Activated T-helper 2 cell treated with anti-CD3 and anti-CD28 coated beads, Interferon-gamma antibody, Interleukin-2, Interleukin-4, amounts not matched to agents 10 μg/mL and 5 μg/mL and 100 μg/mL, durations not matched to agents 14 hours and 24 hours and 36 hours (primary cell): ENCODE measurements around the gene ARL2. TPM values are rescaled to one million over a fixed set of nuclear protein-coding genes. Genes with fewer than 3 reads are reported as not detected.

ENCODE experiments used
- DNase-seq: peaks from one replicate; pipeline ENCODE4 v3.0.0; 2021; ENCODE audit warnings: low spot score
- H3K27ac Mint-ChIP-seq: one replicate; pipeline ENCODE4 v1.8.0; 2021; ENCODE audit warnings: mixed read lengths
- H3K27me3 Mint-ChIP-seq: one replicate; pipeline ENCODE4 v1.8.0; 2021; ENCODE audit warnings: low read depth, mixed read lengths
- H3K36me3 Mint-ChIP-seq: one replicate; pipeline ENCODE4 v1.8.0; 2021; ENCODE audit warnings: low read depth, mixed read lengths
- H3K4me1 Mint-ChIP-seq: one replicate; pipeline ENCODE4 v1.8.0; 2021; ENCODE audit warnings: low read depth, mixed read lengths
- H3K4me3 Mint-ChIP-seq: one replicate; pipeline ENCODE4 v1.8.0; 2021; ENCODE audit warnings: low read depth, mild to moderate bottlenecking, moderate library complexity, mixed read lengths
- H3K9me3 Mint-ChIP-seq: one replicate; pipeline ENCODE4 v1.8.0; 2021; ENCODE audit warnings: mixed read lengths
- intact Hi-C: fragments of 100-400 bp; cut with micrococcal nuclease; formaldehyde crosslinking; loops from one replicate; pipeline ENCODE4 v1.15.1; 2023
- total RNA-seq: library from RNA; stranded (reverse); gene quantifications from 2 replicates; pipeline ENCODE4 v1.2.3, GENCODE V29; 2022

Gene ARL2
- total RNA-seq, 1 donor from 2014 or later = 77.0 TPM

- Mint-ChIP-seq H3K27ac (peak within 1 kb of the TSS; percentile 96), H3K27me3 (no peaks in the 10 kb centered on the region), H3K4me1 (peaks cover 20% of the 10 kb centered on the region), H3K36me3 (peaks cover 20% of the 10 kb centered on the region), H3K4me3 (peak within 1 kb of the TSS; percentile 88), H3K9me3 (no peaks in the 10 kb centered on the region)
- peak; percentile 94 for DNase-seq
- intact Hi-C loops = loop anchor here (1.0 to 5.0 kb wide), 4 partner anchors 14 to 124 kb away; partner anchors contain the start of genes ATG2A, CDCA5, SNX15 and TM7SF2
Observed at GRCh38 chr11:65040847-65041622, 27.1 kb downstream of the ARL2 start, which contains the start of gene SAC3D1. SAC3D1 (plus strand) TSS chr11:65041210; CDS start chr11:65041293, 83 bp downstream.

GRCh38 chr11:65042891-65043290 is 28.9 kb downstream of the ARL2 start:
- intact Hi-C loops = loop anchor here (5.0 kb wide), 1 partner anchor 39 kb away; the partner anchor contains the start of genes CDCA5 and ZFPL1
- Mint-ChIP-seq H3K4me1 (peaks cover 24% of the 10 kb centered on the region), H3K27me3 (no peaks in the 10 kb centered on the region), H3K4me3 (peak overlapping the region; percentile 88), H3K9me3 (no peaks in the 10 kb centered on the region), H3K27ac (no peak overlapping the region), H3K36me3 (peaks cover 20% of the 10 kb centered on the region)
- no peak for DNase-seq

- no peak overlapping the region for H3K27ac Mint-ChIP-seq
- peaks cover 28% of the 10 kb centered on the region for H3K4me1 Mint-ChIP-seq
- no peak overlapping the region for H3K4me3 Mint-ChIP-seq
- intact Hi-C loops = loop anchor here (5.0 kb wide), 1 partner anchor 38 kb away; the partner anchor contains the start of genes CDCA5 and ZFPL1
- H3K9me3 Mint-ChIP-seq = no peaks in the 10 kb centered on the region
- peaks cover 20% of the 10 kb centered on the region for H3K36me3 Mint-ChIP-seq
- DNase-seq = no peak
- H3K27me3 Mint-ChIP-seq = no peaks in the 10 kb centered on the region
Observed at GRCh38 chr11:65043881-65044501, 30.0 kb downstream of the ARL2 start.

- no peak overlapping the region for H3K27ac Mint-ChIP-seq
Observed at GRCh38 chr11:65045061-65045460, 31.1 kb downstream of the ARL2 start.

DNA sequence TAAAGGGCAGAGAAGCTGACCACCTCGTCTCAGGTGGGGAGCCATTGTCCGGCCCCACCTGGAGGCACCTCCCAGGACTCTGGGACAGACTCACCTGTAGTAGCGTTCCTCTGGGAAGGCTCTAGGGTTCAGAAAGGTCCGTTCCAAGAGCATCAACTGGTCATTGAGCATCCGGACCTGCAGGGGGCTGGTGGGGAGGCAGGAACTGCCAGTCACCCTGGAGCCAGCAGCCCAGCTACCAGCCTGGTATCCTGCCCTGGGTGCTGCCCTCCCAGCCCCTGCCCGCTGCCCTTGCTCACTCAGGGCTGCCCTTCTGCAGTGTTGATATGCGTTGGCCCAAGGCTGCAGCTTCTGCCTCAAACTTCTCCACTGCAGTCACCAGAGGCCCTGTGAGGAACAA is 31.8 kb downstream of the ARL2 start:
- H3K27me3 Mint-ChIP-seq = no peaks in the 10 kb centered on the region
- no peak for DNase-seq
- no peaks in the 10 kb centered on the region for H3K9me3 Mint-ChIP-seq
- intact Hi-C loops = no loop called here
- no peak overlapping the region for H3K4me3 Mint-ChIP-seq
- H3K27ac Mint-ChIP-seq = no peak overlapping the region
- peaks cover 25% of the 10 kb centered on the region for H3K4me1 Mint-ChIP-seq
- peaks cover 20% of the 10 kb centered on the region for H3K36me3 Mint-ChIP-seq

More at GRCh38 chr11:65045061-65045460, 31.1 kb downstream of the ARL2 start:
- Mint-ChIP-seq H3K36me3 (peaks cover 20% of the 10 kb centered on the region), H3K9me3 (no peaks in the 10 kb centered on the region), H3K4me3 (no peak overlapping the region), H3K27me3 (no peaks in the 10 kb centered on the region), H3K4me1 (peaks cover 27% of the 10 kb centered on the region)
- intact Hi-C loops = no loop called here
- no peak for DNase-seq

DNA sequence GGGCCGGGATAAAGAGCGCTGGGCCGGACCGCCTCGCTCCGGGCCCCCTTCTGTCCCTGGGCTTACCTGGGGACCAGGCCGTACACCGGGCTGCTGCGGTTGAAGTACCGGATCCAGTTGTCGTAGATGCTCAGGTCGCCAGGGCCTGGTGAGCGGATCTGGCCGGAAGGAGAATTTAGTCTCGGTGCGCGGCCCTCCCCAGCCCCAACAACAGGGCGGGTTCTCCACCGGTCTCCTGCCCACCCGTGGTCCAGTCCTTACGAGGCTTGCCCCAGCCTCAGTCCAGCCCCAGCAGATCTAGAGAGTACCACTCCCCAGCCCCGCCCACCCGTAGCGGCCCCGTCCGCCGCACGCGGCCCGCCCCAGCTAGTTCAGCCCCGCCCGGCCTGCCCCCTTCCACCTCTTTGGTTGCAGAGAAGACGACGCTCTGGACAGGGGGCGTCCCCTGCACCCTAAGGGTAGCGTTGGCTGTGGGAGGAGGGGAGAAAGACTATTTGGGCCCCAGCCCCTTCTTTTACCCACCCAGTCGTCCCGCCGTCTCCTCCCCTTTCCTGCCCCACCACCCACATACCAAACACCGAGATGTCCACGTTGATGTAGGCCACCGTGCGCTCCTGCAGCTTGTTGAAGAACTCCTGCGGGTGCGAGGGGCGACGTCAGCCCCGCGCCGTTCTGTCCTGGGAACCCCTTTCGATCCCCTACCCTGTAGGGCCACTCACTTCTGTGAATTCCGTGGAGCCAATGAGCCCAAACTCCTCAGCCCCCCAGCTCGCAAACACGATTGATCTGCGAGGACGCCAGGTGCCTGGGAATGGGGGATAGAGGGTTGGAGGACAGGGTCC is 33.8 kb downstream of the ARL2 start:
- H3K9me3 Mint-ChIP-seq = no peaks in the 10 kb centered on the region
- H3K27ac Mint-ChIP-seq = peak overlapping the region; percentile 65
- peaks cover 22% of the 10 kb centered on the region for H3K4me1 Mint-ChIP-seq
- intact Hi-C loops = no loop called here
- H3K4me3 Mint-ChIP-seq = peak overlapping the region; percentile 75
- DNase-seq = no peak
- no peaks in the 10 kb centered on the region for H3K27me3 Mint-ChIP-seq
- H3K36me3 Mint-ChIP-seq = peaks cover 17% of the 10 kb centered on the region

DNA sequence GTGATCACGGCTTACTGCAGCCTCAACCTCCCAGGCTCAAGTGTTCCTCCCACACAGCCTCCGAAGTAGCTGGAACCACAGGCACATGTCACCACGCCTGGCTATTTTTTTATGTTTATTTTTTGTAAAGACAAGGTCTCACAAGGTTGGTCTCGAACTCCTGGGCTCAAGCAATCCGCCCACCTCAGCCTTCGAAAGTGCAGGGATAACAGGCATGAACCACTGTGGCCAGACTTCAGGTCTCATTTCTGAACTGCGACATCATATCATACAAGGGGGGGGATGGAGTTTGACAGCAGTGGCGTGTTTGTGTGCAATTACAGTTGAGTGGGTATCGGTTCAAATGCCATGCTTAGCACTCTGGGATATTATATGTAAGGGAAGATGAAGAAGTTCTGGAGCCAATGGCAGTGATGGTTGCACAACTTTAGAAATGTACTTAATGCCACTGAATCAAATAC is 37.5 kb downstream of the ARL2 start:
- no peaks in the 10 kb centered on the region for H3K27me3 Mint-ChIP-seq
- no peaks in the 10 kb centered on the region for H3K36me3 Mint-ChIP-seq
- H3K4me3 Mint-ChIP-seq = no peak overlapping the region
- H3K4me1 Mint-ChIP-seq = peaks cover 21% of the 10 kb centered on the region
- no peak for DNase-seq
- no peak overlapping the region for H3K27ac Mint-ChIP-seq
- intact Hi-C loops = no loop called here
- no peaks in the 10 kb centered on the region for H3K9me3 Mint-ChIP-seq

DNA sequence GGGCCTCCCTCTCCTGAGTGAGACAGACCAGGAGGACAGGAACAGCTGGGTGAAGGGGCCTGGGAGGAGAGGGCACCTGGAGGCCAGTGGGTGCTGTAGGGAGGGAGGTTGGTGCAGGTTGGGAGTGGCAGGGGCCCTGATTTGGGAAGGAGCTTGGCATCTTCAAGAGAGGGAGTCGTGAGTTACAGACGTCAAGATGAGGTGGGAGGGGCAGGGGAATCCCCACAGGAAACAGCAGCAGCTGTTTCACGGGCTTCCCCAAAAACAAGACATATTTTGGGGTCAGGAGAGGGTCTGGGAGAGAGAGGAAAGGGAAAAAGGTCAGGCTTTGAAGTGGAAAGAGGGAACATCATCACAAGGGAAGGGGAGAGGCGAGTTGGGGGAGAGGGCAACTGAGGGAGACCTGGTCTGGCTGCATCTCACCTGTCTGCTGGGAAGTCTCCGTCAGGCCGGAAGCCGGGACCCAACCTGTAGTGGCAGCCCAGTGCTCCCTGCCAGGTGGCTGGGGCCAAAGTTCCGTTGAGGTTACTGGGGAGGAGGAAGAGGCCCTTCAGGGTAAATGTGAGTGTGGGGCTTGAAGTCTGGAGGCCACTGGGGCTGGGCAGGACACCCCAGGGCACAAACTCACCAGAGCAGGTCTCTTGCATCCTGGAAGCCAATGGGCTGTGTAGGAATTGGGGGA is 40.0 kb downstream of the ARL2 start:
- no peaks in the 10 kb centered on the region for H3K27me3 Mint-ChIP-seq
- no peak for DNase-seq
- no peak overlapping the region for H3K27ac Mint-ChIP-seq
- no peaks in the 10 kb centered on the region for H3K9me3 Mint-ChIP-seq
- H3K4me1 Mint-ChIP-seq = peaks cover 13% of the 10 kb centered on the region
- intact Hi-C loops = no loop called here
- no peaks in the 10 kb centered on the region for H3K36me3 Mint-ChIP-seq
- H3K4me3 Mint-ChIP-seq = no peak overlapping the region

- Mint-ChIP-seq H3K27me3 (no peaks in the 10 kb centered on the region), H3K4me1 (peaks cover 17% of the 10 kb centered on the region), H3K4me3 (no peak overlapping the region), H3K27ac (no peak overlapping the region), H3K9me3 (no peaks in the 10 kb centered on the region), H3K36me3 (no peaks in the 10 kb centered on the region)
- no peak for DNase-seq
- intact Hi-C loops = no loop called here
Observed at GRCh38 chr11:65055538-65055937, 41.6 kb downstream of the ARL2 start.

DNA sequence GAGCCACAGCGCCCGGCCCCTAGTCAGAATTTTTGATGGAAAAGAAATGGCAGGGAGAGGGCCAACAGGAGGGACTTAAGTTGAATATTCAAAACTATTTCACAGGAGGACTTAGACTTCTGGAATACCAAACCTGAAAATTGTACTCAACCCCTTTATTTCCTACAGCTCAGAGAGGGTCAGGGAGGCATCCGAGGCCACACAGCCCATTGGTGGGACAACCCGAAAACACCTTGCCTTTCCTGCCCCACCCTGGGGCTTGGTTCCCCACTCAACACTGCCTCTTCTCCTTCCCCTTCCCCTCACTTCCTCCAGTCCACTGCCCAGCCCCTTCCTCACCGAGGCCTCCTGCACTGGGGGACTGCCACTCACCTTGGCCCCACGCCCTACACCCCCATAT is 43.0 kb downstream of the ARL2 start:
- Mint-ChIP-seq H3K27ac (no peak overlapping the region), H3K4me3 (no peak overlapping the region), H3K36me3 (no peaks in the 10 kb centered on the region), H3K27me3 (no peaks in the 10 kb centered on the region), H3K9me3 (no peaks in the 10 kb centered on the region), H3K4me1 (peaks cover 20% of the 10 kb centered on the region)
- no peak for DNase-seq
- intact Hi-C loops = no loop called here

DNA sequence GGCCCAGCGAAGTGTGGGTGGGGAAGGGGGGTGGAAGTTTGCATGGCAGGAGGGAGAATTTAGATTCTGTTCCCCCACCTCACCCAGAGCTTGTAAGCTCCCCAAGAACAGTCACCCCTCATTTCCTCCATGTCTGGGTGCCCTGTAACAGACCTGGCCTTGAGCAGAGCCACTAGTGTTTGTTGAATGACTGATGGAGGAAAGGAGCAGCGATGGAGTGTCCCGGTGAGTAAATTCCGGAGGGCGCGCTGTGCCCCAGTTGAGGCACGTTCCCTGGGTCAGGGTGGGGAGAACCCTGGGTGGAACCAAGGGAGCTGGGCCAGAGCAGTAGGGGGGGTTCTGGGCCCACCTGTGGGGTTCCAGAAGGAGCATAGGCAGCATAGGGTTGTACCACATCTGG is 43.6 kb downstream of the ARL2 start:
- Mint-ChIP-seq H3K4me3 (no peak overlapping the region), H3K9me3 (no peaks in the 10 kb centered on the region), H3K27me3 (no peaks in the 10 kb centered on the region), H3K27ac (no peak overlapping the region), H3K36me3 (no peaks in the 10 kb centered on the region), H3K4me1 (peaks cover 20% of the 10 kb centered on the region)
- DNase-seq = no peak
- intact Hi-C loops = no loop called here

GRCh38 chr11:65058012-65058411 is 44.1 kb downstream of the ARL2 start:
- no peak overlapping the region for H3K27ac Mint-ChIP-seq
- peaks cover 20% of the 10 kb centered on the region for H3K4me1 Mint-ChIP-seq
- no peaks in the 10 kb centered on the region for H3K9me3 Mint-ChIP-seq
- intact Hi-C loops = no loop called here
- no peak overlapping the region for H3K4me3 Mint-ChIP-seq
- DNase-seq = no peak
- H3K36me3 Mint-ChIP-seq = no peaks in the 10 kb centered on the region
- no peaks in the 10 kb centered on the region for H3K27me3 Mint-ChIP-seq
